ENCODE results near the gene PUM2.

The PUM2 gene

DNA sequence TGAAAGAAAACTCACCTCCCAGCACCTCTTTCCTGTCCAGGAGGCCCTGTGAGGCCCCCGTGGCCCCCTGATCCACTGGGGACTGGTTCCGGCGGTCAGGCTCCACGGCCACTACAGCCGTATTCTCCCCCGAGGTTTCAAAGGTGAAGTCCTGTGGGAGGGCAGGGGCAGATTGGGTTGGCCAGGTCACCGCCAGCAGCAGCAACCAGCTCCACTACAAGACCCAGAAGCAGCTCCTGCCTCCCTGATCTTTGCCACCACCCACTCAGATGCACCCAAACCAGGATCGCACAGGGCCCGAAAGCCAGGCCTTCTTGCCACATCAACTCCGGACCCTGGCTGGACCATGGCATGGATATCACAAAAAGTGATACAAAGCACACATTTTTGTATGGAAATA is 147.6 kb downstream of the PUM2 start:
- TF ChIP-seq, protein P1, sequence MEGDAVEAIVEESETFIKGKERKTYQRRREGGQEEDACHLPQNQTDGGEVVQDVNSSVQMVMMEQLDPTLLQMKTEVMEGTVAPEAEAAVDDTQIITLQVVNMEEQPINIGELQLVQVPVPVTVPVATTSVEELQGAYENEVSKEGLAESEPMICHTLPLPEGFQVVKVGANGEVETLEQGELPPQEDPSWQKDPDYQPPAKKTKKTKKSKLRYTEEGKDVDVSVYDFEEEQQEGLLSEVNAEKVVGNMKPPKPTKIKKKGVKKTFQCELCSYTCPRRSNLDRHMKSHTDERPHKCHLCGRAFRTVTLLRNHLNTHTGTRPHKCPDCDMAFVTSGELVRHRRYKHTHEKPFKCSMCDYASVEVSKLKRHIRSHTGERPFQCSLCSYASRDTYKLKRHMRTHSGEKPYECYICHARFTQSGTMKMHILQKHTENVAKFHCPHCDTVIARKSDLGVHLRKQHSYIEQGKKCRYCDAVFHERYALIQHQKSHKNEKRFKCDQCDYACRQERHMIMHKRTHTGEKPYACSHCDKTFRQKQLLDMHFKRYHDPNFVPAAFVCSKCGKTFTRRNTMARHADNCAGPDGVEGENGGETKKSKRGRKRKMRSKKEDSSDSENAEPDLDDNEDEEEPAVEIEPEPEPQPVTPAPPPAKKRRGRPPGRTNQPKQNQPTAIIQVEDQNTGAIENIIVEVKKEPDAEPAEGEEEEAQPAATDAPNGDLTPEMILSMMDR (IDR thresholded peaks at IDR 0.05; ENCODE audit: control insufficient read depth, insufficient read depth, low read depth, low read length, missing control alignments), result no peak
- no peak for DNase-seq (ENCODE audit: low read depth)
- H3K4me3 ChIP-seq (ENCODE audit: control insufficient read depth, low read depth, low read length), result no peak overlapping the region

DNA sequence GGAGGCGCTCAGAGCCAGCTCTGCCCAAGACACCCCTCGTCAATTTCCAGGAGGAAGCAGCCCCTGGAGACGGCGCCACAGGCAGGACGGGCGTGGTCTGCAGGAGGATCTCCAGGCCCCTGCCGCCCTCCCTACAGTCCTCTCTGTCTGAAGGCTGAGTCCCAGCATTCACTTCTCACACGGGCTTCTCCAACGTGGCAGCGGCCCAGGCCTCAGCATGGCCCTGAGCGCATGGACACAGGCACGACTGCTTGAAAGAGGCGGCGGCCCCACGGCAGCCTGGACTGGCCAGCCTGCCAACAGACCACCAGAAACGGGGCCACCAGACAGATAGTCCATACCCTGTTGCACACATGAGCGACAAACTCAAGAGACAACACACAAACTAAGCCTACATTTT is 149.0 kb downstream of the PUM2 start:
- no peak for DNase-seq (ENCODE audit: low read depth)
- no peak overlapping the region for H3K4me3 ChIP-seq (ENCODE audit: control insufficient read depth, low read depth, low read length)
- TF ChIP-seq, protein P1 (IDR thresholded peaks at IDR 0.05; ENCODE audit: control insufficient read depth, insufficient read depth, low read depth, low read length, missing control alignments), result no peak

DNA sequence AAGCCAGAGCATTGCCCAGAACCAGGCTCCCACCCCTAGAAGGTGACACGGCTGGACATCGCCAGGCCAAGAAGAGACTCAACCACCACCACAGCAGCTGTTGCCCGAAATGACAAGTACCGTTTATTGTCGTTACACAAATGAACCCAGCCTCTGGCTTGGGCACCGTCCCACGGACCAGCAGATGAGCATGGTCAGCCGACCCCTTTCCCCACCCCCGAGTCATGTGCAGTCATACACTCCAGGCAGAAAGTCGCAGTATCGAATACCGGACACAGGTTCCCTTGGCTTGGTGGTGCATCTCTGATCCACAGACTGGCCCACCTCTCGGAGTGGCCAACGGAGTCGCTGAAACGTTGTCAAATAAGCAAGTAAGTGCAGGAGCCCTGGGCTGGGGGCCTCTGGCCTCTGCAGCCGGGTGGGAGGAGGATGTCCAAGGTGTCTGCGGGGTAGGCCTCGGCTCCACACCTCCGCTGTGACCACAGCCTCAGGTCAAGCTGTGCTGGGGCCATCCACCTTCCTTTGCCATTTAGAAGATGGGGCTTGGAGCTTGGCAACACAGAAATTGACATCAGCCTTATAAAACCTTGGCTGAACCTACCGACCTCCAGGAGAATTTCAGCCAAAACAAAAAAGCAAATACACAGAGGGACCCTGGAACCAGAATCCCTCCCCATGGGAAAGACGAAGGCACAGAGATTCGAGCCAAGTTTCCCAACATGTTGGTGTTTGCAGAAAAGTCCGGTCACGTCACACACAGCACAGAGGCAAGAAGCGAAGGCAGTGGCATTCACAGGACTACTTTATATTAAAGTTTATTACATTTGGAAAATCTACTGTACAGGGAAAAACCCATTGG is 149.7 kb downstream of the PUM2 start:
- DNase-seq (ENCODE audit: low read depth), result no peak
- TF ChIP-seq, protein P1 (IDR thresholded peaks at IDR 0.05; ENCODE audit: control insufficient read depth, insufficient read depth, low read depth, low read length, missing control alignments), result no peak
- no peak overlapping the region for H3K4me3 ChIP-seq (ENCODE audit: control insufficient read depth, low read depth, low read length)

DNA sequence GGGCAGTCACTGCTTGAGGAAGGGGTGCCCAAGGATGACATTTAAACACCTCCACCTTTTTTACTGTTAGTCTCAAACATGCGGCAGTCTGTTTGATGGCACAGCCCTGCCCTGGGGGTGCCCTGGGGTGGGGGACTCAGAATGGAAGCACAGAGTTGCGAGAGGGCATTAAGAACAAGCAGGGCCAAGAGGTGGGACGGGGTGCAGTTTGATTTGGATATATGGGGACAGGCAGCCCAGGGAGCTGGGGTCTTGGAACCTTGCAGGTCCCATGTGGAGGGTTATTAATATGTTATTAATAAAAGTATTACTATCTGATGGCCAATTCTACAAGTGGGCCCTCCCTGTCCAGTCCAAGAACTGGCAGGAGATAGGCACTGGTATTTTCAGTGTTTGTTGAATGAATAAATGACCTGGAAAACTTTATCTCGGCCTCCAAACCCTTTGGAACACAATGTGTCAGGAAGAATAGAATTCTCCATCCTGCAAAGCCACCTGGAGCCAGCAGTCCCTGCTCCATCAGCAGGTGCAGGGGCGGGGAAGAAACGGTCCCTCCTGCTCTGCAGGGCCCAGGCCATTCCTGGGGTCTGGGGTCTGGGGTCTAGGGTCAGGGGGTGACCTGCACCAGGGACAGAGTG is 150.9 kb downstream of the PUM2 start:
- no peak overlapping the region for H3K4me3 ChIP-seq (ENCODE audit: control insufficient read depth, low read depth, low read length)
- TF ChIP-seq, protein P1 (IDR thresholded peaks at IDR 0.05; ENCODE audit: control insufficient read depth, insufficient read depth, low read depth, low read length, missing control alignments), result no peak
- DNase-seq (ENCODE audit: low read depth), result no peak

DNA sequence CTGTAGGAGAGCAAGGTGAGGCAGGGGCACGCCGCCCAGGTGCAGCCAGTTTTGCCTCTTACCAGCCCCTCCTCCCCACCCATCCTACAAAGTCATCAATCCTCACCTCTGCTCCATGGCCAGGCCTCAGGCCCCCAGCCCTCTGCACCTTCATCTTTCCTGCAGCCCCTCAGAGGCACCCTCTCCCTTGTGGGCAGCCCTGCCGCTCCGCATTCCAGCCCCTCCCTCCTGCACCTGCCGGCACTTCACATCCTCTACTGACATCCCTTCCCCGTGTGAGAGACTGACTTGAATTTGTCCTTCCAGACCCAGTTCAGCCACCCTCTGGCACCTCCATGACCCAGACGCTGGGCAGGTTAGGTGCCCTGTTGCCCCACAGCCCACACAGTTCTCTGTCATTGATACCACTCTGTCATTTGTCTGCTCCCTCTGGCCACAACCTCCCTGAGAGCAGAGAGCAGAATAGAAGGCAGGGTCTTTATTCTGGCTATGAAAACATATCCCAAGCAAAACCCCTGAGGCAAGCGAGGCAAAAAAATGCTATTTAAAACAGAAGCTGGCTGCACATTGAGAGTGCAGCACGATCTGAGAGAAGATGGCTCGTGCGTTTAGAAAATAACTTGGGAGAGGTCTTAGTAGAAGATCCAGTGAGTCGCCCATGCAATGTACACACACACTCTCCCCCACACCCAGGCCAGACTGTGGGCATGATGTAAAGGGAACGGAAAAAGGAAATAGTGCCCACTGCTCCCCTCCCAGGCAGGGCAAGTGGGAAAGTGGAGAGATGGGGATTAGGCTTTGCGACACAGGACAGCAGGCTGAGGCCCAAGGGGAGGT is 151.6 kb downstream of the PUM2 start:
- DNase-seq (ENCODE audit: low read depth), result no peak
- TF ChIP-seq, protein P1 (IDR thresholded peaks at IDR 0.05; ENCODE audit: control insufficient read depth, insufficient read depth, low read depth, low read length, missing control alignments), result no peak
- H3K4me3 ChIP-seq (ENCODE audit: control insufficient read depth, low read depth, low read length), result no peak overlapping the region

All from AG09309 (cell line).